CD4-positive, alpha-beta T cell (primary cell): ENCODE data around the gene CPNE7. TPM values are rescaled to one million over a fixed set of nuclear protein-coding genes. Genes with fewer than 3 reads are reported as not detected.

Source experiments
- ATAC-seq: fragments of 200-7000 bp; cut with Tn5 transposase; one replicate; pipeline ENCODE4 v1.10.0; 2022; ENCODE audit warnings: mild to moderate bottlenecking; ENCODE audit not compliant: poor library complexity
- CTCF ChIA-PET: fragments of 350-600 bp; sonication (Branson Sonifier 250); formaldehyde crosslinking; loops from one replicate; lab custom pipeline; 2021; ENCODE audit warnings: antibody characterized with exemption, inconsistent platforms; lab: Charles Lee
- POLR2A ChIA-PET: fragments of 350-600 bp; sonication (Branson Sonifier 250); formaldehyde crosslinking; loops from one replicate; lab custom pipeline; 2021; ENCODE audit warnings: antibody characterized with exemption, inconsistent platforms; lab: Charles Lee
- DNase-seq, 14 experiments: peaks; one replicate each; pipeline ENCODE4 v3.0.0-alpha.2; 2013 to 2020; ENCODE audit warnings: mixed read lengths in 2 of 14
- H3K27ac ChIP-seq, 2 donors: one replicate each; pipeline versions ENCODE4 v1.5.1 to v1.7.0; 2013; ENCODE audit warnings: low read length in 2 of 2, low read depth in 1 of 2, mild to moderate bottlenecking in 1 of 2
- H3K27me3 ChIP-seq, 2 experiments: 1 replicate in 1 of 2; 2 replicates in 1 of 2; pipeline versions ENCODE4 v1.6.1 to v1.7.0; 2013; ENCODE audit warnings: low read length in 2 of 2, control low read depth in 1 of 2, mild to moderate bottlenecking in 1 of 2, moderate library complexity in 1 of 2; ENCODE audit not compliant: insufficient read depth in 2 of 2, control insufficient read depth in 1 of 2
- H3K36me3 ChIP-seq: one replicate; pipeline ENCODE4 v1.6.1; 2013; ENCODE audit warnings: low read length, control low read depth; ENCODE audit not compliant: insufficient read depth
- H3K4me1 ChIP-seq: one replicate; pipeline ENCODE4 v1.6.1; 2013; ENCODE audit warnings: low read length, control low read depth; ENCODE audit not compliant: insufficient read depth
- H3K4me3 ChIP-seq: one replicate; pipeline ENCODE4 v1.5.1; 2013; ENCODE audit warnings: mild to moderate bottlenecking, low read length, moderate library complexity
- H3K9me3 ChIP-seq, 2 experiments: 1 replicate in 1 of 2; 2 replicates in 1 of 2; pipeline versions ENCODE4 v1.6.1 to v1.7.0; 2013; ENCODE audit warnings: low read length in 2 of 2, mild to moderate bottlenecking in 2 of 2, control low read depth in 1 of 2, moderate library complexity in 1 of 2; ENCODE audit not compliant: control insufficient read depth in 1 of 2, insufficient read depth in 1 of 2
- H3K27ac Mint-ChIP-seq: one replicate; pipeline ENCODE4 v1.8.0; 2020; ENCODE audit warnings: mixed read lengths
- H3K27me3 Mint-ChIP-seq: one replicate; pipeline ENCODE4 v1.8.0; 2021; ENCODE audit warnings: mixed read lengths
- H3K36me3 Mint-ChIP-seq: one replicate; pipeline ENCODE4 v1.8.0; 2021; ENCODE audit warnings: low read depth, mixed read lengths
- H3K4me1 Mint-ChIP-seq: one replicate; pipeline ENCODE4 v1.8.0; 2021; ENCODE audit warnings: low read depth, mixed read lengths
- H3K4me3 Mint-ChIP-seq: one replicate; pipeline ENCODE4 v1.8.0; 2020; ENCODE audit warnings: mild to moderate bottlenecking, mixed read lengths
- H3K9me3 Mint-ChIP-seq: one replicate; pipeline ENCODE4 v1.8.0; 2020; ENCODE audit warnings: mixed read lengths
- intact Hi-C, 2 experiments: fragments of 100-400 bp; cut with DNase I in 1 of 2; cut with micrococcal nuclease in 1 of 2; formaldehyde crosslinking; loops; one replicate each; pipeline versions ENCODE4 v1.15.1 to v1.9.0; 2023 to 2025; cut with DNase I, micrococcal nuclease
- total RNA-seq, 174 experiments: library from RNA in 2 of 174; stranded (reverse) in 2 of 174; gene quantifications; one replicate each; pipeline ENCODE4 v1.2.3 and lab custom pipeline; 2021 to 2026
- TF ChIP-seq, protein P1 (sequence below): fragments of 200-600 bp; IDR thresholded peaks from one replicate; pipeline ENCODE4 v1.8.0; 2022; ENCODE audit warnings: antibody characterized with exemption, mild to moderate bottlenecking

Gene CPNE7
- total RNA-seq, 2 experiments from 2014 or later, result 1.0 to 1.3 TPM

DNA sequence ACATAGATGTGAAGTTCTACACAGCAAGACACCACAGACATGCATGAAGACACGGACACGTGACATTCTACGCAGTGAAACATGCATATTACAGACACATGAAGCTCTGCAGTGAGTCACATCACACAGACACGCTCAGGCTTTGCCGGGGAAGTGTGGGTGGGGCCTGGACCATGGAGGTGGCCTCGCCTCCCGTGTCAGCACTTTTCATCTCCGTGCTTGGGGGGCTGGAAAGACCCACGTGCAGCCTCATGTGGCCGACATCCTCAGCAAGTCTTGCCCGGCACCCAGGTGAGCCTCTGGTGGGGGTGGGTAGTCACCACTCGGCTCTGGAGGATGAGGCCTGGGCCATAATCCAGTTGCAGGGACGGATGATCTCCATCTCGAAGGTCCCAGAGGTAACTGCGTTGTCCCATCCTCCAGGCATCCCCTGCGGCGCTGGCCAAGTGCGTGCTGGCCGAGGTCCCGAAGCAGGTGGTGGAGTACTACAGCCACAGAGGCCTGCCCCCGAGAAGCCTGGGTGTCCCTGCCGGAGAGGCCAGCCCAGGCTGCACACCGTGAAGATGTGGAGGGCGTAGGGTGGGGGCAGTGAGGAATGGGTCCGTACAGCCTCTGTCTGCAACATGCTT lies 20.6 kb downstream of the CPNE7 start:
- POLR2A ChIA-PET, result no interaction called here

DNA sequence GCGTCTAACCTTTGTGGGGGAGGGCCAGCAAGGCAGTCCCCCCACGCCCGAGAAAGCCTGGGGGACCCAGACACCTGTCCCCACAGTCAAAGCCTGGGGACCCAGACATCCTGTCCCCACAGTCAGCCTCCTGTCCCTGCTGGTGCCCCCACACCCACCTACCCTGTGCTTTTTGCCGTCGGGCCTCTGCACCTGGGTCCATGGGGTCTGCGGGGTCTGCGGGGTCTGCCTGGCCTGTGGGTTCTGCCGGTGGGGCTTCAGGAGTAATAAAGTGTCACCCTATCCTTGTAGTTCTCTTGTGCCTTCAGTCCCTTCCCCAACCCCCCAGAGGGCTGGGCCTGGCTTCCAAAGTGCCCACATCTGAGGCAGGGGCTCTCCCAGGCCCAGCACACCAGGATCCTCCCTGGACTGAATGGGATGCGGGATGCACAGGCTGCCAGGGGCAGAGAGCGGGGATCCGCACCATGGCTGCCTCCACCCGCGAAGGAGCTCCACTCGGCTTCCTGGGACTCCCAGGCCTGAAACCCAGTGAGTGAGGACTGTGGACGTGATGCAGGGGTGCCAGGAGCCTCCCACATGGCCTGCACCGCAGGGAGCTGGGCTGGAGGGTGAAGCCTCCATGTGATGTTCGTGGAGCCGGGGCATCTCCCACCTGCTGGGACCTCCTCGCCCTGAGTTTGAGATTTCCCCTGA lies 21.5 kb downstream of the CPNE7 start:
- TF ChIP-seq, protein P1, sequence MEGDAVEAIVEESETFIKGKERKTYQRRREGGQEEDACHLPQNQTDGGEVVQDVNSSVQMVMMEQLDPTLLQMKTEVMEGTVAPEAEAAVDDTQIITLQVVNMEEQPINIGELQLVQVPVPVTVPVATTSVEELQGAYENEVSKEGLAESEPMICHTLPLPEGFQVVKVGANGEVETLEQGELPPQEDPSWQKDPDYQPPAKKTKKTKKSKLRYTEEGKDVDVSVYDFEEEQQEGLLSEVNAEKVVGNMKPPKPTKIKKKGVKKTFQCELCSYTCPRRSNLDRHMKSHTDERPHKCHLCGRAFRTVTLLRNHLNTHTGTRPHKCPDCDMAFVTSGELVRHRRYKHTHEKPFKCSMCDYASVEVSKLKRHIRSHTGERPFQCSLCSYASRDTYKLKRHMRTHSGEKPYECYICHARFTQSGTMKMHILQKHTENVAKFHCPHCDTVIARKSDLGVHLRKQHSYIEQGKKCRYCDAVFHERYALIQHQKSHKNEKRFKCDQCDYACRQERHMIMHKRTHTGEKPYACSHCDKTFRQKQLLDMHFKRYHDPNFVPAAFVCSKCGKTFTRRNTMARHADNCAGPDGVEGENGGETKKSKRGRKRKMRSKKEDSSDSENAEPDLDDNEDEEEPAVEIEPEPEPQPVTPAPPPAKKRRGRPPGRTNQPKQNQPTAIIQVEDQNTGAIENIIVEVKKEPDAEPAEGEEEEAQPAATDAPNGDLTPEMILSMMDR, result no peak
- Mint-ChIP-seq H3K4me1 (peaks cover 9% of the 10 kb centered on the region), H3K9me3 (no peaks in the 10 kb centered on the region), H3K27ac (no peak overlapping the region), H3K27me3 (no peaks in the 10 kb centered on the region), H3K36me3 (no peaks in the 10 kb centered on the region), H3K4me3 (no peak overlapping the region)
- Histone ChIP-seq H3K27me3 (no peaks in the 10 kb centered on the region), H3K4me3 (no peak overlapping the region), H3K9me3 (no peaks in the 10 kb centered on the region), H3K27ac (no peak overlapping the region), H3K4me1 (peaks cover 35% of the 10 kb centered on the region), H3K36me3 (no peaks in the 10 kb centered on the region)
- intact Hi-C loops, result no loop called here
- POLR2A ChIA-PET, result no interaction called here
- DNase-seq (no peak), ATAC-seq (no peak)
- CTCF ChIA-PET, result no interaction called here

More for the DNA sequence above, 20.6 kb downstream of the CPNE7 start:
- no peak overlapping the region for H3K27ac Mint-ChIP-seq
- peaks cover 31% of the 10 kb centered on the region for H3K4me1 ChIP-seq
- H3K27me3 Mint-ChIP-seq, result no peaks in the 10 kb centered on the region
- H3K4me1 Mint-ChIP-seq, result peaks cover 9% of the 10 kb centered on the region
- H3K36me3 ChIP-seq, result no peaks in the 10 kb centered on the region
- no peaks in the 10 kb centered on the region for H3K27me3 ChIP-seq
- CTCF ChIA-PET, result no interaction called here
- ATAC-seq (no peak), DNase-seq (no peak)
- intact Hi-C loops, result no loop called here
- no peak overlapping the region for H3K4me3 ChIP-seq
- H3K27ac ChIP-seq, result no peak overlapping the region
- H3K9me3 ChIP-seq, result no peaks in the 10 kb centered on the region
- no peaks in the 10 kb centered on the region for H3K9me3 Mint-ChIP-seq
- no peaks in the 10 kb centered on the region for H3K36me3 Mint-ChIP-seq
- TF ChIP-seq, protein P1, result no peak
- no peak overlapping the region for H3K4me3 Mint-ChIP-seq

DNA sequence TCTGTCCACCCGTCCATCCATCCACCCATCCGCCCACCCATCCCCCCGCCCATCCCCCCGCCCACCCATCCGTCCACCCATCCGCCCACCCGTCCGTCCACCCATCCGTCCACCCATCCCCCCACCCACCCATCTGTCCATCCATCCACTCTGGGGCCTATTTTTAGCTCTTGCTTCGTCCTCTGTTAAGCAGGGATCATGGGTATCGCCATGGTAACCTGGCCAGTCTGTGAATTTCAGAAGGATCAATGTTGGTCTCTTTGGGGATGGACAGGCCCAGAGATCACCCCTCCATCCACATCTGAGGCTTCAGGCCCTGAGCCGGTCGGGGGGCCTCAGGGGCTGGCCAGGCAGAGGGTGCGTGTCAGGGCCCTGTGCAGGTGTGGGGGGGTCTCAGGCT lies 22.6 kb downstream of the CPNE7 start:
- Histone ChIP-seq H3K4me1 (peaks cover 36% of the 10 kb centered on the region), H3K9me3 (no peaks in the 10 kb centered on the region), H3K36me3 (no peaks in the 10 kb centered on the region), H3K4me3 (no peak overlapping the region), H3K27ac (no peak overlapping the region), H3K27me3 (no peaks in the 10 kb centered on the region)
- H3K27me3 Mint-ChIP-seq, result no peaks in the 10 kb centered on the region
- H3K27ac Mint-ChIP-seq, result no peak overlapping the region
- ChIA-PET CTCF (no interaction called here), POLR2A (no interaction called here)
- peaks cover 20% of the 10 kb centered on the region for H3K4me1 Mint-ChIP-seq
- TF ChIP-seq, protein P1, result no peak
- no peaks in the 10 kb centered on the region for H3K9me3 Mint-ChIP-seq
- intact Hi-C loops, result no loop called here
- H3K4me3 Mint-ChIP-seq, result no peak overlapping the region
- no peaks in the 10 kb centered on the region for H3K36me3 Mint-ChIP-seq
- DNase-seq, result no peak
- no peak for ATAC-seq
